RWPE1 (cell line): Measurements from ENCODE around the gene CLOCK.

Experiments used
- CTCF ChIA-PET: fragments of 350-600 bp; sonication (Branson Sonifier 250); formaldehyde crosslinking; extraction: SDS; loops from one replicate; lab custom pipeline; 2021; lab: Yijun Ruan, JAX
- POLR2A ChIA-PET: fragments of 400-600 bp; formaldehyde crosslinking; extraction: SDS; loops from one replicate; lab custom pipeline; 2020; ENCODE audit warnings: antibody characterized with exemption; ENCODE audit not compliant: low non-redundant PET; lab: Yijun Ruan, JAX
- DNase-seq: peaks from one replicate; pipeline ENCODE4 v3.0.0; 2012; ENCODE audit warnings: low spot score
- H3K27ac ChIP-seq: fragments of 450-650 bp; 2 replicates; pipeline ENCODE4 v1.5.1; 2017
- CTCF ChIP-seq: fragments of 450-650 bp; conservative IDR thresholded peaks from 2 replicates; pipeline ENCODE4 v1.5.1; 2017; ENCODE audit warnings: low read depth, mild to moderate bottlenecking

Gene CLOCK

DNA sequence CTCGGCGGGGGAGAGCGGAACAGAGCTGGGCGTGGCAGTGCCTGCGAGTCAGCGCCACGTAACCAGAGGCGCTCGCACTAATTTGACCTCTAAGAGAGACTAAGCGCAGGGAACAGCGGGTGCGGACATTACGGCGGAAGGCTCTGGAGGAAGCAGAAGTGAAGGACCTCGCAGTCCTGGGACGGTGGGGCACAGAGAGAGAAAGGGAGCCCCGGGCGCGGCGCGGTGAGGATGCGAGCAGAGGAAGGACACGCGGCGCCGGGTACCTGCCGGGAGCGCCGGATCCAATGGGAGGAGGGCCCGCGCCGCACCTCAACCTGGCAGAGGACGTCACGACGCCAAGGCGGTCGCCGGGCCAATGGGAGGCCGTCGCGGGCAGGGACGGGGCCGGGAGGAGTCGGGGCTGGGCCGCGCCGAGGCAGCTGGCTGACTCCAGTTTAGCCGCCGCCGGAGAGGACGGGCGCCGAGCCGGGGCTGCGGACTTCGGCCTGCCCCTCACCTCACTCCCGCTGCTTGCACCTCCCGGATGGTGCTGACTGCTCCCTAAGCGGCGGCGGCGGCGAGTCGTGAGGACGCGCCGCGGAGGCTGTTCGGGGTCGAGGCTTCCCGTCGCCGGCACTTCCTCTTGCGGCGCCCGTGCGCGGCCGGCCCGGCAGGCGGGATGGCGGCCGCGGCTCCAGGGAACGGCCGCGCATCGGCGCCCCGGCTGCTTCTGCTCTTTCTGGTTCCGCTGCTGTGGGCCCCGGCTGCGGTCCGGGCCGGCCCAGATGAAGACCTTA lies 151.0 kb downstream of the CLOCK start, which contains the start of gene TMEM165:
Gene TMEM165, plus strand, starts transcription at position 429 of the 779 bp plus-strand sequence. Its CDS starts 233 bp downstream, at position 662.
- DNase-seq: peak; percentile 91
- ChIA-PET POLR2A (interaction anchor here (0.6 to 1.0 kb wide), 4 partner anchors 45 to 150 kb away, joined by 3 to 8 read pairs (median 4); no protein-coding TSS in a partner anchor), CTCF (interaction anchor here (0.7 to 4.1 kb wide), 4 partner anchors 49 to 425 kb away, joined by 6 to 21 read pairs (median 6); partner anchors contain the start of gene SRD5A3)
- peak within 1 kb of the TSS; percentile 92 for H3K27ac ChIP-seq
- TF ChIP-seq CTCF: no peak

DNA sequence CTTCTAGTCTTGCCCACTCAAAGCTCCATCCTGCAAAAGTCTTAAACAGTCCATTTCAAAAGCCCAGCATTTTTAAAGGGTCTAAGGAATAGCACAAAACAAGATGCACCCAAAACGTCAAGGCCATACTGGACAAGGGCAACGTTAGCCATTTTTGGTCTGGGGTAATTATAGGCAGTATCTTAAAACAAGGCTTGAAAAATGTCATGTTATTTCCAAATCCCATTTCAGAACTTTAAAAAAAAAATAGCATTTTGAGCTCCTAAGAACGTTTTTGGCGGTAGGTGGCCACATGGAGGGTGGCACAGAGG lies 151.5 kb downstream of the CLOCK start:
- peak overlapping the region; percentile 92 for H3K27ac ChIP-seq
- ChIA-PET POLR2A (interaction anchor here (0.5 to 0.7 kb wide), 4 partner anchors 45 to 214 kb away, joined by 3 to 8 read pairs (median 6); no protein-coding TSS in a partner anchor), CTCF (interaction anchor here (0.6 to 1.5 kb wide), 4 partner anchors 49 to 631 kb away, joined by 4 to 6 read pairs (median 6); partner anchors contain the start of gene SRD5A3)
- DNase-seq: no peak
- TF ChIP-seq CTCF: 0 out of 2 replicates have a peak, but pooled peaks have one; percentile 10

DNA sequence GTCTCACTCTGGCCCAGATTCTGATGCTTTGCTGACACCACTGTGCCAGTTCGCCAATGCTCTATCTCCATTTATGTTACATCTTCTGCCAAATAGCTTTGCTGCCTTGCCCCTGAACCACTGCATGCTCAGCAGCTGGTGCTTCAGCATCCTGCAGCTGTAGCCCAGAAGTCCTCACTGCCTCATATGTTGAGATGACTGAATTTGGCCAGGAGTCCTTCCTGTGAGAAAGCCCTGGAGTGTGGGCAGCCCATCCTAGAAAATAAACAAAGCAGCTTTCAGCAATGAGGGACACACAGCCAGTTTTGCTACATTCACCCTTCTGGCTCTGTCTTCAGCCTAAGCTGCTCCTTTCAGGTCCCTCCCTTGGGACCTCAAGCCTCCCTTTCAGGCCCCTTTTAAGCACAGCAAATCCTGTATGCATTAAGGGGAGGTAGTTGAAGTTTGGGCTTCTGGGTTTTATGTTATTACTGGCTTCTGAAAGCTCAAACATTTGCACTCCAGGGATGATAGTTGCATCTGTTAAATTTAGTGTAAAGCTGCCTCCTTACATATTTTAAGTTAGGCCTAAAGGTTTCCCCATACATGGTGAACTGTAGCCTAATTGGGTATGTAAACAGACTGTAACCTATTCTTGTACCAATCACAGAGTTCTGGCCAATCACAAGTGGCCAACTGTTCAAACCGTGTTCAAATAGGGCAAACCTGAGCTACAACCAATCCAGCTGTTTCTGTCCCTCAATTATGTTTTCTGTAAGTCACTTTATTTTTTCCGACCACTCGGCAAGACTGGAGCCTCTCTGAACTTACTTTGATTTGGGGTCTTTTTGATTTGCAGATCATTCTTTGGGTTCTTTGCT lies 153.0 kb downstream of the CLOCK start:
- no peak for DNase-seq
- H3K27ac ChIP-seq: peak overlapping the region; percentile 13; the same call in 1 of the 2 replicates
- POLR2A ChIA-PET: interaction anchor here (1.0 kb wide), 1 partner anchor 39 kb away, joined by 4 read pairs; no protein-coding TSS in a partner anchor
- CTCF ChIA-PET: no interaction called here
- TF ChIP-seq CTCF: no peak

DNA sequence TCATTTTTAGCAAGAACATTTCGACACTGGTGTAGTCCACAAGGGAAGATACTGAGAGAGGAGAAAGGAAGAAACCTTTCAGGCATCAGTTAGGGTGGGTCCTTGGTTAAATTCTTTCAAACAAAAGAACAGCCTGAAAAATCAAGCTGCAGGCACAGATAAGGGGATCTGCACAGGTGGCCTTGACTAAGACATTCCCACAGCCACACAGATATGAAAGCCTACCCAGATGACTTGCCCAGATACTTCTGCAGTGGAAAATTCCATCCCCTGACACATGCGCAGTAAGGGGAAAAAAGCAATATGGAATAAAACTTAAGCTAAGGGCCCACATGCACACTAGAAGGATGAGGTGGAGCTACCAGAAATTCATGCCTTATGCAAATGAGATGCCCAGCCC lies 159.9 kb downstream of the CLOCK start:
- POLR2A ChIA-PET: no interaction called here
- H3K27ac ChIP-seq: no peak overlapping the region
- TF ChIP-seq CTCF: no peak
- CTCF ChIA-PET: interaction anchor here (0.6 kb wide), 1 partner anchor 15 kb away, joined by 5 read pairs; no protein-coding TSS in a partner anchor
- no peak for DNase-seq

DNA sequence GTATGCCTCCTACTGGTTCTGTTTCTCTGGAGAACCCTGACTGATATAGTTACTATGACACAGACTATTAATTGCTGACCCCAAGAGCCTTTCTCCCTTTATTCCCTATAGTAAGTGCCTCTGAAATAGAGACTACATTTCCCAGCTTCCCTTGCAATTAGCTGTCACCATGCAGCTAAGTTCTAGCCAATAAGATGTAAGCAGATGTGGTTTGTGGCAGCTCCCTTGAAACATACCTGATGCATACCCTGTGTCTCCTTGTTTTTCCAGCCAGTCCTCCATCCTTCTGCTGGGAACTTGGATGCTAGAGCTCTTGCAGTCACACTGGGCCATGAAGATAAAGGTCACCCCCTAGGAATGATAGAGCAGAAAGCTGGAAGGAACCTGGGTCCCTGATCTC lies 160.6 kb downstream of the CLOCK start:
- ChIA-PET CTCF (no interaction called here), POLR2A (no interaction called here)
- TF ChIP-seq CTCF: no peak
- peak; percentile 18 for DNase-seq
- no peak overlapping the region for H3K27ac ChIP-seq

DNA sequence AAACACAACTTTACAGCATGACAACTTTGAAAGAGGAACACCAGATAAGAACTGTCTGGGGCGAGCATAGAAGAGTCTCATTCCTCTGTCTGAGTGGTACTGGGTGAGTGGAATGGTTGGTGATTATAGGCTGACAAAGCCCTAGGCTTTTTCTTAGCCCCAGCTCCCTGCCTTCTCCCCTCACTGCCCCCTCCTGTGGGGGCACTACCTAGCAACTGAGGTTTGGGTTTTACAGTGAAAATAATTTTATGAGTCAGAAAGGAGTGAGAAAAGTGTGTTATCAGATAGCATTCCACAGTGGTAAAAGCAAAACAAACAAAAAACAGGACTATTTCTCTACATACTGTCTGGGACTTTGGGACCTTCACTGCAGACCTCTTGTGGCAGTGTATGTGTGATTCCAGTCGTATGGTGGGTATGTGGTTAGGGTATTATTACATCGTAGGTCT lies 161.5 kb downstream of the CLOCK start:
- TF ChIP-seq CTCF: no peak
- H3K27ac ChIP-seq: no peak overlapping the region
- CTCF ChIA-PET: interaction anchor here (0.6 kb wide), 1 partner anchor 17 kb away, joined by 3 read pairs; no protein-coding TSS in a partner anchor
- POLR2A ChIA-PET: no interaction called here
- DNase-seq: no peak
